ENCODE results near the gene FBH1.

The FBH1 gene

DNA sequence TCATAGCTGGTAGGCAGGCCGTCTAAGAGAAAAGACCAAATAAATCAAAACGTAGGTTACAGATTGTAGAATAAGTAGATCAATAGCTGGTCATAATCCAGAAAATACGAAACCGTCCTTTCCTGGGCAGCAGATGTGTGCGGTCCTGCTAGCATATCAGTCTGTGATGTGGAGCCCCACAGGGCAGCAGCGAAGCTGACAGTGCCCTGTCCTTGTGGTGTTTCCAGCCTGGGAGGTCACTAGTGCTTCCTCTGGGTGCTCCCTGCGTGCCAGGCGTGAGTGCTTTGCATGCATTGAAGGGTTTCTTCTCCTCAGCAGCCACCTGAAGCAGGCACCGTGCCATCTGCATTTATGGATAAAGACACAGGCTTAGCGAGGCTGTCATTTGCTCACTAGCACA lies 45.6 kb downstream of the FBH1 start:
- DNase-seq (ENCODE audit: extremely low read depth, low read depth): no peak
- no peak for TF ChIP-seq CTCF (IDR thresholded peaks at IDR 0.05; ENCODE audit: low read depth, low read length)

- no peak for TF ChIP-seq CTCF (IDR thresholded peaks at IDR 0.05; ENCODE audit: low read depth, low read length)
- DNase-seq (ENCODE audit: extremely low read depth, low read depth): no peak
Observed at GRCh38 chr10:5937016-5937415, 47.0 kb downstream of the FBH1 start.

DNA sequence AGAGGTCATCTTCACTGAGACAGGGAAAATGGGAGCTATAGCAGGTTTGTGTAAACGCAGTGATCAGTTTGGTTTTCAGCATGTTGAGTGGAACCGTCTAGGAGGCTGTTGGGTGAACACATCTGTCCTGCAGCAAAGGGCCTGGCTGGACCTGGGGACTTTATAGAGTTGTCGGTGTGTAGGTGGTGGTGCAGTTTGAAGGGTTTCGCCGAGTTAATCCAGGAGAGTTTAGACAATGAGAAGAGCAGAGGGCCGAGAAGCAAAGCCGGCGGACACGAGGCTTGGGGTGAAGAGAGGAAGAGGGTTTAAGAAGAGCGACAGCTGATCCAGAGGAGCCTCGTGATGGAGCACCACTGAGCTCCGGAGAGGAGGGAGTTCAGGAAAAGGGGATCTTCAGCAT lies 48.2 kb downstream of the FBH1 start:
- no peak for DNase-seq (ENCODE audit: extremely low read depth, low read depth)
- TF ChIP-seq CTCF (IDR thresholded peaks at IDR 0.05; ENCODE audit: low read depth, low read length): no peak

GRCh38 chr10:5940807-5941218 lies 50.8 kb downstream of the FBH1 start:
- DNase-seq (ENCODE audit: extremely low read depth, low read depth): no peak
- TF ChIP-seq CTCF (IDR thresholded peaks at IDR 0.05; ENCODE audit: low read depth, low read length): no peak

- no peak for DNase-seq (ENCODE audit: extremely low read depth, low read depth)
- TF ChIP-seq CTCF (IDR thresholded peaks at IDR 0.05; ENCODE audit: low read depth, low read length): no peak
Observed at GRCh38 chr10:5941579-5941978, 51.5 kb downstream of the FBH1 start.

- TF ChIP-seq CTCF (IDR thresholded peaks at IDR 0.05; ENCODE audit: low read depth, low read length): no peak
- DNase-seq (ENCODE audit: extremely low read depth, low read depth): no peak
Observed at GRCh38 chr10:5942001-5942400, 52.0 kb downstream of the FBH1 start.

DNA sequence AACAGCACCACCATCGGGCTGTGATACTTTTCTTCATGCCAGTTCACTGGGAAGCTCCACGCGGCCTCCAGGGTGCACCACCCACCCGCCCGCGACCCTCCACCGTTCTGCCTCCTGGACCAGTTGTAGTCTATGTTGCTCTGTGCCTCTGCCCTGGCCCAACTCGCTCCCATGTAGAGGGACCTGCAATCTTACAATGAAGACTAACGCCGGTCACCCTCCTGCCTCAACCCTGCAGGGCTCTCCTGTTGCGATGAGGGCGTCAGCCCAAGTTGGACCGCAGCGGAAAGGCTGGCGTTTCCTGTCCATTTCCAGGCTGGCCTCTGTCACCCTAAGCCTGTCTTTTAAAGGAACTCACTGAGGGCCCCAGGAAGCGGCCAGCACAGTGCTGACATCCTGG lies 52.4 kb downstream of the FBH1 start:
- TF ChIP-seq CTCF (IDR thresholded peaks at IDR 0.05; ENCODE audit: low read depth, low read length): no peak
- DNase-seq (ENCODE audit: extremely low read depth, low read depth): no peak

All from AG09319 (cell line).